DMS 273 (cell line): ENCODE results near the gene DFFA.
"Not testable (repeated sequence)": the region's sequence is repeated elsewhere in the genome, so short reads cannot be mapped to it uniquely, and the experiment has no call there.

Source experiments
- DNase-seq: peaks from one replicate; lab custom pipeline; 2025; ENCODE audit not compliant: unreplicated experiment; lab: John Stamatoyannopoulos, UW

Gene DFFA

DNA sequence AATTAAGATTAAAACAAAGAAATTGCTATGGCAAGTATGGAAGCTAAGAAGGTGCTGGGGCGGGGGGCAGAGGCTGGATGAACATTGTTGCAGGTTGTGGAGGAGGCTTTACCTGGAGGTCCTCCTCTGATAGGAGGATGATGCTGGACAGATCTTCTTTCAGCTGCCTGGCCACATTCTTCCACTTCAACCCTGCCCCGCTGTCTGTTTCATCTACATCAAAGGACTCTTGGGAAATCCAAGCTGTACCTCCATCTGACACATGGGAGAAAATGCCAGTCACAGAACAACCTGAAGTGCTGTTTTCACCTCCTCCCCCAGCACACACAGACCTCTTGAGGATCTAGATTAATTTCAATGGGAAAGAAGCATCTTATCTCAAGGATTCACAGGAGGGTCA is 5.3 kb downstream of the DFFA start:
- no peak for DNase-seq

DNA sequence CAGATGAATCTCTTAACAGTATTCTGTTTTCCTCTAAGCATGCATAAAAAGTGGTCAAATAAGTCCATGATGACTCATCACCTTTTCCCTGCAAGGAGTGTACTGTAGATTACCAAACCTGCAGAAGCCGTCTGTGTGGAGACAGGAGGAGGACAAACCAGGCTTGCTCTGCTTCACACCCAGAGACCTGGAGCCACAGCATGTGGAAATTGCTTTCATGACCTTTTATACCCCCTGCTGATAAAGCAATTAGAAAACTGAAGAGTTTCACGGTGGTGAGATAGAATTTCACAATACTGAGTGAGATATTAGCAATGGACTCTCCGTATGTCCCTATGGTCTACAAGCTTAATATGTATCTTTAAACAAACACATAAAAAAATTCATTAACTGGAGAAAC is 13.1 kb downstream of the DFFA start:
- peak; percentile 73 for DNase-seq

DNA sequence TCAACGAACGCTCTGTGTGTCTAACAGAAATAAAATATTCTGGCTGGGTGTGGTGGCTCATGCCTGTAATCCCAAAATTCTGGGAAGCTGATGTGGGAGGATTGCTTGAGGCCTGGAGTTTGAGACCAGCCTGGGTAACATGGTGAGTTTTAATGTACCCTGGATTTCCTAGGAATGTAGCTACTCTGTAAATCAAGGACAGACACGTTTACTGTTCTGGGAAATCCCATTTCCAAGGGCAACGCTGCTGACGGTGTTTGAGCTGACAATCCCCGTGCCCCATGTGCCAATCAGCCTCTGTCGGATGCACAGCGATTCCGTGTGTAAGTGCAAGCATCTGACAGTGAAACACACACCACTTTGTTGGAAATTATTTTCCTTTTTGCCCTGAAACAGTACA is 14.5 kb downstream of the DFFA start:
- DNase-seq: no peak

DNA sequence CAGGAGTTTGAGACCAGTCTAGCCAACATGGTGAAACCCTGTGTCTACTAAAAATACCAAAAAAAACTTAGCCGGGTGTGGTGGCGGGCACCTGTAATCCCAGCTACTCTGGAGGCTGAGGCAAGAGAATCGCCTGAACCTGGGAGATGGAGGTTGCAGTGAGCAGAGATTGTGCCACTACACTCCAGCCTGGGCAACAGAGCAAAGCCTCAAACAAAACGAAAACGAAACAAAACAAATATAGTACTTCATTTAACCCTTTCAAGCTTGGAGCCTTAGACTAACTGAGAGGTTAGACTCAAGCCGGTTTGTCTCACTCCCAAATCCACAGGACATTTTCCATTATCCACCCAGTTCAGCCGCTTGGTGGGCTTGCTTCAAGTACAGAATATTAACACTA is 14.9 kb downstream of the DFFA start:
- DNase-seq: not testable (repeated sequence)

DNA sequence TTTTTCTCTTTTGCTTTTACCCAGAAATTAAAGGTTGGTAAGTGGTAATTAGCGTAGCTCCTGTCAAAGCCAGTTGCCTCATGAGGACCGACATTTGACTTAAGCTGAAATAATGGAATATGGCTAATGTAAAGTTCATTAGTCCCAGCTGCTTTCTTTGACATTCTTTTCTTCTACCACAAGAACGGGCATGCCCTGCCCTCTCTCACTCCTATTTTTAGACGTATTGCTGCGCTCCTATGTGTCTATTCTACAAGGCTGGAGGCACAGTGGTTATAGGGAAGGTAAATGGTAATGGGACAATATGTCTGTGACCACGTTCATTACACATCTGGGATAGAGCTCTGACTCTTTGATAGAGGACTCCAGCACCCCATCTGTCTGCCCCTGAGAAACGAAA is 15.7 kb downstream of the DFFA start:
- peak; percentile 68 for DNase-seq

DNA sequence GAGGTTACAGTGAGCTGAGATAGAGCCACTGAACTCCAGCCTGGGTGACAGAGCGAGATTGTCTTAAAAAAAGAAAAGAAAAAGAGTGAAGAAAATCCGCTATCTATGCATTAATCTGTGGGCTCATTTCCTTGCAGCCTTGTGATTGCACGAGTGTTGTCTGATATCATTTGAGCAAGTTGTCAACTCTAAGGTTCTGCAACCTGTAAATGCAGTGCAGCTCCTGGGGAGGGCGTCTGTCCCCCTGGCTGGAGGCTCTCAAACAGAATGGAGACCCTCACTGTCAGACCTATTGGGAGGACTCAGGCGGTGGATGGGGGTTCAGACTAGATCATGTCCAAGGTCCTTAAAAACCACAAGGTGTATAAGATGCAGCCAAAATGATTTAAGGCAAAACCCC is 16.3 kb downstream of the DFFA start:
- no peak for DNase-seq

DNA sequence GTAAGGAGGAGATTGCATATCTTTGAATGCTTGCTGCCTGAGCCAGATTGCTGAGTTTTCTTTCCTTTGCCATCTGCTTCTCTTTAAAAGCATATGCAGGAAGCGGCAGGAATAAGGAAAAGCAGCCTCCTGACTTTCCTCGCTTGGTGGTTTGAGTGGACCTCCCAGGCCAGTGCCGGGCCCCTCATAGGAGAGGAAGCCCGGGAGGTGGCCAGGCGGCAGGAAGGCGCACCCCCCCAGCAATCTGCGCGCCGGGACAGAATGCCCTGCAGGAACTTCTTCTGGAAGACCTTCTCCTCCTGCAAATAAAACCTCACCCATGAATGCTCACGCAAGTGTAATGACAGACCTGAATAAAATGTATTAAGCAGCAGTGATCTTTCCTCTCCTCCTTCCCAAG is 21.0 kb downstream of the DFFA start:
- peak; percentile 83 for DNase-seq

DNA sequence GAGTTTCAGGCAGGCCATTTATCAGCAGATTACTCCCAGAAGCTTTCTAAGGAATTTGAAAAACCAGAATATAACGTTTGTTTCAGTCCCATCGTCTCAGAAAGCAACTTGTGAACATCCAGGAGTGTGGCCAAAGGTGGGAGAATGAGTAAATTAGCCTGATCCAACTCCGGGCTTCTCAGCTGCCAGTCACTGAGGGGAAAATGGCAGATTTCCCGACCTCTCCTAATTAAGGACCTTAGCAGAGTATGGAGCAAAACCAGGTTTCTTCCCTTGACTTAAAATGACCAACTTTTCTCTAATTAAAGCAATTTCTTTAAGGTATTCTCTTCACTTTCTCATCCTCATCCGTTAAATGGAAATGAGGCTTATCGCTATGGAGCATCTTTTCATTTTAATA is 21.5 kb downstream of the DFFA start:
- DNase-seq: peak; percentile 73

DNA sequence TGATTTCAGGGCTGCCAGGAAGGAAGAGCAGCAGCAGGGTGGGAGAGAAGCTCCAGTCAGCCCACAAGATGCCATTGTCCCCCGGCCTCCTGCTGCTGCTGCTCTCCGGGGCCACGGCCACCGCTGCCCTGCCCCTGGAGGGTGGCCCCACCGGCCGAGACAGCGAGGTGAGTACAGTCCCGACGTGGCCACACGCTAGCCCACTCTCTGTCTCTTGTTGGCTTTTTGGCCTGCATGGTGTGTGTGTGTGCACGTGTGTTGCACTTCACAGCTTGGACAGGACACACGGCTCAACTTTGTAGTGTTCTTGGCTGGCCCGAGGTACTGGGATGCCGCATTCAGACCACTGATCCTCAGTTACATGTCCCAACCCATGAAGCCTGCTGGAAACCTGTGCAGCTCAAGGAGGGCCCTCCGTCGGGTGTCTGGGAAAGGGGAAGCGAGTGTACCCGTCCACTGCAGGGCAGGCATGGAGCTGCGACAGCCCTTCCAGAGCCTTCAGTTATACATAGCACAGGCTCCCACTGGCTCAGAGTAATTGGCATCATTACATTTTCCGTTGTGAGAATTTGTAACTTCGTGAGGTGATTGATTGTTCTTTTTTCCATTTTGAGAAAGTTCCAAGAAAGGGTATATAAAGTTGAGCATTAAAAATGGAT is 22.0 kb downstream of the DFFA start:
- no peak for DNase-seq

DNA sequence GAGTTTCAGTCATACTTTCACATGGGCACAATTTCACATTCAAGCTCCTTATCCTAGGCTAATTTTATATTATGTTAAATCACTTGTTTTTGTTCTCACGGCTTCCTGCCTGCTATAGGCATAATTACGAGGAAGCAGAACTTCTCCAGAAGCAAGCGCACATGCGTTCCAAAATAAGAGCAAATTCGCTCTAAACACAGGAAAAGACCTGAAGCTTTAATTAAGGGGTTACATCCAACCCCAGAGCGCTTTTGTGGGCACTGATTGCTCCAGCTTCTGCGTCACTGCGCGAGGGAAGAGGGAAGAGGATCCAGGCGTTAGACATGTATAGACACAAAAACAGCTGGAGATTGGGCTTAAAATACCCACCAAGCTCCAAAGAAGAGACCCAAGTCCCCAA is 22.6 kb downstream of the DFFA start, which contains the start of gene CORT:
TSS of gene CORT (plus strand) at position 281 of the 400 bp plus-strand sequence. CDS start 193 bp downstream, outside the sequence.
- no peak for DNase-seq

DNA sequence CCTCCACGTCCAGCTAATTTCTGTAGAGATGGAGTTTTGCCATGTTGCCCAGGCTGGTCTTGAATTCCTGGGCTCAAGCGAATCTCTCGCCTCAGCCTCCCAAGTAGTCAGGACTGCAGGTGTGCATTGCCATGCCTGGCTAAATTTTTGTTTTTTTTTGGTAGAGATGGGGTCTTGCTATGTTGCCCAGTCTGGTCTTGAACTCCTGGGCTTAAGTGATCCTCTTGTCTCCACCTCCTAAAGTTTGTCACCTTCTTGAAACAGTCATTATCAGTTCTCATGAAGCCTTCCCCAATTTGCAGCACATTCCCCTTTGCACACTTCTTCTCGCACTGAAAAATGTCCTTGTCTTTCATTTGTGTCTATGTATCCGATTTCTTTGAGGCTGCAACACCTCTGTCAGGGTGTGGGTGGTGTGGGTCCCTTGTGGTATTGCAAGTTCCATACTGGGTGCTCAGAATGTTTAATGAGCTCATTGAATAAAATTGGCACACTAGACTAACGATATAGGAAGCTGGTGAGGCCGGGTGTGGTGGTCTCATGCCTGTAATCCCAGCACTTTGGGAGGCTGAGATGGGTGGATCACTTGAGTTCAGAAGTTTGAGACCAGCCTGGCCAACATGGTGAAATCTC is 25.4 kb downstream of the DFFA start:
- no peak for DNase-seq

DNA sequence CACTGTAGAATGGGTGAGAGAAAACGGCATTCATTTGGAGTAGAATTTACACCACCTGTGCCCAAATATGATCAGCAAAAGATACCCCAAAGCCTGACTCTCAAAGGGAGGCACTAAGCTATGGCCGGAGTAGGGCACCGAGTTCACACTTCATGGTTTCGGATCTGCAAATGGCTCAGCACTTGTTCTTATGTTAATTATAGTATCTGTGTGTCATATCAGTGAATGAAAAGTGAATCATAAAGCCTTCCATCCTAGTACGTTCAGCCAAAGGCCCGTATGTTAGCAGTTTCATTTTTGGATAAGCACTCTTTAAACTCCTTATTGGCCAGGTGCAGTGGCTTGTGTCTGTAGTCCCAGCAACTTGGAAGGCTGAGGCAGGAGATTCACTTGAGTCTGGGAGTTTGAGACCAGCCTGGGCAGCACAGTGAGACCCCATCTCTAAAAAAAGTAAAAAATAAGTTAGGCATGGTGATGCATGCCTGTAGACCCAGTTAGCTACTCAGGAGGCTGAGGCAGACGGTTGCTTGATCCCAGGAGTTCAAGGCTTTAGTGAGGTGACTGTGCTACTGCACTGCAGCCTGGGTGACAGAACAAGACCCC is 27.4 kb downstream of the DFFA start:
- DNase-seq: no peak

DNA sequence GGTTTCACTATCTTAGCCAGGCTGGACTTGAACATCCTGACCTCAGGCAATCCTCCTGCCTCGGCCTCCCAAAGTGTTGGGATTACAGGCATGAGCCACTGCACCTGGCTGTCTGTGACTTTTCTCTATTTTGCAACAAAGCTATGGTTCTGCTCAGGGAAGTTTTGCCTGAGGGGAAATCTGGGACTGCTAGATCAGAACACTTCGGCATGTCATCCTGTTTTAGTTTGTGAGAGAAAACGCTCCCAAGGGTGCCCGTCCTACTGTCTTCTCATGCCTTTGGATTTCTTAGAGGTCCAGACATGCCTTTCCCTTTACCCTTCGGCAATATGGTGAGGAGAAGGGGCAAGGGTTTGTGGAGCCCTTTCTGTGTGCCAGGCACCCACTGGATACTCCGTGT is 28.1 kb downstream of the DFFA start:
- no peak for DNase-seq

DNA sequence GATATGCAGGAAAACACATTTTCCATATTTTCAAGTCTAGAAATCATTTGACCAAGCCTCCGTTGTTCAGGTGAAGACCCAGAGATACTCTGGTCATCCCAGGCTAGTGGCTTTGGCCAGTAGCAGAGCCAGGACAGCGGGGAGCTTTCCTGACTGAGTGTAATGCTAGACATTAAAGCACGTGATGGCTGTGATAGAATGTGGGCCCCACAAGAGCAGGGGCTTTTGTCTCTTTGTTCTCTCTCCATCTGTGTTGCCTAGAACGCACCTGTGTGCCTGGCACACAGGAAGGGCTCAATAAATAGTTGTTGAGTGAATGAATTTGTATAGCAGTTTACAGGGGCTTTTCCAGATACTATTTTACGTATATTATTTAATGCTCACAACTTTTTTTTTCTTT is 31.5 kb downstream of the DFFA start:
- no peak for DNase-seq

DNA sequence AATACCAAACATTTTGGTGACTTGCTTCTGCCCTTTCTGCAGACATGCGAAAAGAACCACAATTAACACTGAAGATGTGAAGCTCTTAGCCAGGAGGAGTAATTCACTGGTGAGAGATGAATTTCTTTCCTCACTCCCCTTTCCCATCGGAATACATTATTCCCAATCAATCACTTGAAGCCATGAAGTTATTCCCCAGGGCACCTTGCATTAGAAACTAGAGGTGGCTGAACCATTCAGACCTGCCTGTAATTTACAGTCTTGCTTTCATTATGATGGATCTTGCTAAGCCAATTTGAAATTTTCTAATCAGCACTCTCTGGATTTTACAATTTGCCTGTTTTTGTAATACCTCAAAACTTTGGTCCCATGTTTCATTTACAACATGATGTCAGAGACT is 32.0 kb downstream of the DFFA start:
- DNase-seq: no peak

DNA sequence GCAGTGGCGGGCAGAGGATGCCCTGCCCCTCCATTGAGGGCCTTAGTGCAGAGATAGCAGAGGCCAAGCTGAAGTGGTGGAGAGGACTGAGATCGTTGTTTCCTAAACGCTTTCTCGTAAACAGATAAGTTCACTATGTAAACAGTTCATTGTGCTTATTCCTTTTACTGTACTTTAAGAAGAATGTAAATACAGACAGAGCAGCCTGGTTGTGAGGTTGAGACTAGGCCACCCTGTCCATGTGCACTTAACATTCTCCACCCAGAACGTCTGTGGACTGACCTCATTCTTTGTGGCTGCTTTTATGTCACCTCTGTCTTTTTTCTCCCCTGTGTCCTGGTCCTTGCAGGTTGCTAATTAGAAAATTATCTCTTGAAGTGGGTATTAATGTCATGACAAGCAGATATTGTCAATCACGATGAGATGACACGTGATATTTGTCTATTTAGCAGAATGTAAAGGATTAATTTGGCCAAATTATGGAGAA is 33.6 kb downstream of the DFFA start:
- no peak for DNase-seq

DNA sequence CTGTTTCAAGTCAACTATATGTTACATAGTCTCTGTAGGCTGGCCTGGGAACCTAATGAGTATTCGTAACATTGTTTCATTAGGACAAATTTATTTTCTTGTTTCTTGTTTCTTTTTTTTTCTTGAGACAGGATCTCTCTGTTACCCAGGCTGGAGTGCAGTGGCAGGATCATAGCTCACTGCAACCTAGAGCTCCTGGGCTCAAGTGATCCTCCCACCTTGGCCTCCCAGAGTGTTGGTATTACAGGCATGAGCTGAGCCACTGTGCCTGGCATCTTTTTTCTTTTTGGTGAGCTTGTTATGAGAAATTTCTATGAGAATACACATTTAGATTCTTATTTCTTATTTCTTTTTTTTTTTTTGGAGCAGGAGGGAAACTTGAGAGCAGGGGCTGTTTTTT is 35.3 kb downstream of the DFFA start:
- DNase-seq: no peak

DNA sequence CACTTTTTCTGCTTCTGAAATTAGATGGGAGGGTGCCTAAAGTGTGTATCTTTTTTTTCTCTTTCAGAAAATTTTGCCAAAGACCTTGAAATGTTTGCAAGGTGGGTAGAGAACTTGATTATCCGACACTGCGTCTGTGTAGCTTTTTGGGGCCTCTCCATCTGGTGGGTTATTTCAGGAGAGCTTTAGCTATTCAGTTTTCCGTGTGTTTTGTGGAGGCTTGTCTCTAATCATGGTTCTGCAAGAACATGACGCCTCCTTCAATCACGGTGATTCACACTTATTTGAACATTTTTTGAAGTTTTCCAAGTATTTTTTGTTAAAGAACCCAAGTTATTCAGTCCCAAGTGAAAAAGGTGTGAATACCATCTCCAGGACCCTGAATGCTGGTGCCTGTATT is 37.7 kb downstream of the DFFA start:
- no peak for DNase-seq

DNA sequence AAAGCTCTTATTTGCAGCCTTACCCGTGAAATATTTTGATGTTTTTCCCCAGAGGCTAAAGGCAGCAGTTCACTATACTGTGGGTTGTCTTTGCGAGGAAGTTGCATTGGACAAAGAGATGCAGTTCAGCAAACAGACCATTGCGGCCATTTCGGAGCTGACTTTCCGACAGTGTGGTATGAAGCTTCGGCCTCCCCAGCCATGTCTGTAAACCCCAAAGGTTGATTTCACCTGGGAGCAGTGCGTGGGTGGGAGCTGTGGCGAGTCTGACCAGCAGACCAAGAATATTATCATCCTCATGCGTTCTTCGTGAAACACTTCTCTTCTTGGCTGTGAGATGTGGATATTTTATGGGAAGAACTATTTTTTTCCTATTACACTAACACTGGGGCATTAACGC is 38.5 kb downstream of the DFFA start:
- no peak for DNase-seq

DNA sequence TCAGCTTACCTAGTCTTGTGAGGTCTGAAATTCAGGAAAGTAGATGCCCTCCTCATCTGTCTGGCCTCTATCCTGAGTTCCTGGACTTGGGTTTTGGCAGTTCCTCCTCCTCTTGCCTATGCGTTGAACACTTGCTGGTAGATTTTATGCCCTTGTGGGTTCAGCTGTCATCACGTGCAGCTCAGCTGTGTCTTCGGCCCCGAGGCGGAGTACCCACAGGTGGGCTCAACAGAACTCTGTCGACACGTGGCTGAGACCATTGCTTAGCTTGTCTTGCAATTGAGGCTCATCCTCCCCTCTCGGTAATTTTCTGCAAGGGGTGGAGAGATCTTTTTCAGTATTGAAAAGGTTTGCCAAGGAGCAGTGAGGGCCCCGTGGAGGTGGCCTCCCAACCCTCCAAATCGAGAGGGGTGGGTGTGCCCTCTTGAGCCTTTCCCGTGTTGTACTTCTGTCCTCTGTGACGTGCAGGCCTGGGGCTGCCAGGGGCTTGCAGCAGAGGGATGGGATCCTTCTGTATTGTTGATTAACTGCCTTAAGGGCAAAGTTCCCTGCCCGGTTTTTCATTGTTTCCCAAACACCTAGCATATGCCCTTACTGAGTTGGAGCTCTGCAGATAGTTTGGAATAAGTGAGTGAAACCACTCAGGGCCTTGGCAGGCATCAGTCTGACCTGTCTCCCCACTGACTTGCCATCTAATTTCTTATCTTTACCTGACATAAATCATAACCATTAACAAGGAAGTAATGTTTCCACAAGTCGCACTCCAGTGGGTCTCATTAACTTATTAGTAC is 39.2 kb downstream of the DFFA start:
- DNase-seq: no peak

DNA sequence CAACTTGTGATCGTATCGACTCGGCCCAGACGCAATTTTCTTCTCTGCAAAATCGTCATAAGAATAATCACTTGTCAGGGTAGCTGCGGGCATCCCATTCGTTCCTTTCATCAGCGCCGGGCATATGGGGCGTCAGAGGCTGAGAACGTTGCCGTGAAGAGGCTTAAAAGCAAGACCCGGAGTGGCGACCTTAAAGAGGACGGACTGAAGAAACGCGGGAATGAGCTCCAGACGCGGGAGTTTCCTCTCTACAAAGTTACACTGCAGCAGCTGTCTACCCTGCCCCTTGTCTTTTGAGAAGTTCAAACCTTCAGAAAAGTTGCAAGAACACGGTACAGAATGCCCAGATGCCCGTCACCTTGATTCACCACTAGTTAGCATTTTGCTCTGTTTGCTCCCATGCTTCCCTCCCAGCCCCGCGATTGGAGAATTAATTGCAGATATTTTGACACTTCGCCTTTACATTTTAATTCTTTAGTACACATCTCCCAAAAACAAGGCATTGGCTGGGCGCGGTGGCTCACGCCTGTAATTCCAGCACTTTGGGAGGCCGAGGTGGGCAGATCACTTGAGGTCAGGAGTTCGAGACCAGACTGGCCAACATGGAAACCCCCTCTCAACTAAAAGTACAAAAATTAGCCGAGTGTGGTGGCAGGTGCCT is 41.1 kb downstream of the DFFA start:
- DNase-seq: peak; percentile 73
